HG03342 (cell line): ENCODE measurements around the gene FLT1.
A peak's percentile ranks its signal among the peaks of the same experiment; 100 is the strongest.

Experiments used
- ATAC-seq: cut with Tn5 transposase; IDR thresholded peaks from one replicate; pipeline ENCODE4 v1.9.1; 2021; ENCODE audit warnings: mild to moderate bottlenecking, moderate library complexity; ENCODE audit not compliant: unreplicated experiment

The FLT1 gene

GRCh38 chr13:28494778-28495537 lies at the start of gene FLT1:
Gene FLT1 (minus strand): TSS chr13:28495128. CDS start chr13:28494843, 285 bp downstream.
- no peak for ATAC-seq

GRCh38 chr13:28544026-28544425 lies 49.1 kb upstream of the FLT1 start:
- no peak for ATAC-seq

GRCh38 chr13:28542804-28543203 lies 47.9 kb upstream of the FLT1 start:
- no peak for ATAC-seq

GRCh38 chr13:28541966-28542365 lies 47.0 kb upstream of the FLT1 start:
- no peak for ATAC-seq

GRCh38 chr13:28540612-28541011 lies 45.7 kb upstream of the FLT1 start:
- ATAC-seq = peak; percentile 68

- no peak for ATAC-seq
These were observed 44.8 kb upstream of the FLT1 start for GRCh38 chr13:28539625-28540286.

GRCh38 chr13:28538932-28539331 lies 44.0 kb upstream of the FLT1 start:
- no peak for ATAC-seq

GRCh38 chr13:28537171-28537570 lies 42.2 kb upstream of the FLT1 start:
- ATAC-seq = no peak

- no peak for ATAC-seq
These were observed 41.4 kb upstream of the FLT1 start for GRCh38 chr13:28536371-28536770.

- no peak for ATAC-seq
These were observed 40.8 kb upstream of the FLT1 start for GRCh38 chr13:28535734-28536133.

GRCh38 chr13:28534801-28535200 lies 39.9 kb upstream of the FLT1 start:
- no peak for ATAC-seq

- no peak for ATAC-seq
These were observed 39.3 kb upstream of the FLT1 start for GRCh38 chr13:28534210-28534609.

- no peak for ATAC-seq
These were observed 38.7 kb upstream of the FLT1 start for GRCh38 chr13:28533441-28534166.

- no peak for ATAC-seq
These were observed 38.2 kb upstream of the FLT1 start for GRCh38 chr13:28533125-28533436.

- ATAC-seq = no peak
These were observed 37.6 kb upstream of the FLT1 start for GRCh38 chr13:28532388-28533124.

- no peak for ATAC-seq
These were observed 37.0 kb upstream of the FLT1 start for GRCh38 chr13:28531845-28532387.

- ATAC-seq = no peak
These were observed 36.3 kb upstream of the FLT1 start for GRCh38 chr13:28531077-28531844.

- no peak for ATAC-seq
These were observed 35.8 kb upstream of the FLT1 start for GRCh38 chr13:28530729-28531076.

- no peak for ATAC-seq
These were observed 34.9 kb upstream of the FLT1 start for GRCh38 chr13:28529836-28530235.

GRCh38 chr13:28528848-28529247 lies 33.9 kb upstream of the FLT1 start:
- ATAC-seq = no peak
